ENCODE measurements around the gene CCDC12. TPM values are rescaled to one million over a fixed set of nuclear protein-coding genes. Genes with fewer than 3 reads are reported as not detected.

The CCDC12 gene
- total and polyA plus RNA-seq, 9 of the 15 experiments (the other 6 are each of a cell fraction or from before 2014, with no cell fraction given) = 8.9 to 201 (median 86.9) TPM

DNA sequence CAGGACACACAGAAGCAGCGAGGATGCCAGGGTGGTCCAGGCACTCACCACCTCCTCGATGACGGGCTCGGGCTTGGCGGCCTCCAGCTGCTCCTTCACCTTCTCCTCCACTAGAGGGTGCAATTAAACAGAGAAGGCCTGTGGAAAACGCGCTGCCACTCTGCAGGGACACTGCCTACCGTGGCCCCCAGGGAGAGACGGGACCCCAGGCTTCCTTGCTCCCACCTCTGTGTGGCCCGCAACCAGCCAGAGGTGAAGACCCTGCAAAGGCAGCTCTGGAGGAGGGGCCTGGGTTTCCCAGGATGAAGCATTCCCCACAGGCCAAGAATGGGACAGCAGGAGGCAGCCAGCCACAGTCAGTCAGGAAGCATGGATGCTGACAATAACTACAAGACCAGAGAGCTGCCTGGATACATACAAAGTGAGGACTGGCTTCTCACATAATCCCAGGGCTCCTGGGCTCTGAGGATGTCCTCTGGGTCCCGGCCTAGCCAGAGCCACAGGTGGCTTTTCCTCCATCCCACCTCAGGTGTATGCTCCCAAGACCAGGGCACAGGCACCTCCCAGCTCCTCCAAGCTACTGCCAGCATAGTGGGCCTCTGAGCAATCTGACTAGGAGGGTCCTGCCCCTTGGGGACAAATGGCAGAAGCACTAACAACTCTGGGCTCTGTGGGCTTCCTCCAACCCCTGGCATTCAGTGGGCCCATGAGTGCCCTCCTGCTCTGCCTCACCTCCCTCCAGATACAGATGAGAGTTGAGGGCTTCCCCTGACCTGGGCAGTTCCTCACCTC, 52.8 kb downstream of the CCDC12 start (continued):
- TF ChIP-seq, protein P1, sequence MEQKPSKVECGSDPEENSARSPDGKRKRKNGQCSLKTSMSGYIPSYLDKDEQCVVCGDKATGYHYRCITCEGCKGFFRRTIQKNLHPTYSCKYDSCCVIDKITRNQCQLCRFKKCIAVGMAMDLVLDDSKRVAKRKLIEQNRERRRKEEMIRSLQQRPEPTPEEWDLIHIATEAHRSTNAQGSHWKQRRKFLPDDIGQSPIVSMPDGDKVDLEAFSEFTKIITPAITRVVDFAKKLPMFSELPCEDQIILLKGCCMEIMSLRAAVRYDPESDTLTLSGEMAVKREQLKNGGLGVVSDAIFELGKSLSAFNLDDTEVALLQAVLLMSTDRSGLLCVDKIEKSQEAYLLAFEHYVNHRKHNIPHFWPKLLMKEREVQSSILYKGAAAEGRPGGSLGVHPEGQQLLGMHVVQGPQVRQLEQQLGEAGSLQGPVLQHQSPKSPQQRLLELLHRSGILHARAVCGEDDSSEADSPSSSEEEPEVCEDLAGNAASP (IDR thresholded peaks at IDR 0.05) = no peak
- TF ChIP-seq, protein P2, sequence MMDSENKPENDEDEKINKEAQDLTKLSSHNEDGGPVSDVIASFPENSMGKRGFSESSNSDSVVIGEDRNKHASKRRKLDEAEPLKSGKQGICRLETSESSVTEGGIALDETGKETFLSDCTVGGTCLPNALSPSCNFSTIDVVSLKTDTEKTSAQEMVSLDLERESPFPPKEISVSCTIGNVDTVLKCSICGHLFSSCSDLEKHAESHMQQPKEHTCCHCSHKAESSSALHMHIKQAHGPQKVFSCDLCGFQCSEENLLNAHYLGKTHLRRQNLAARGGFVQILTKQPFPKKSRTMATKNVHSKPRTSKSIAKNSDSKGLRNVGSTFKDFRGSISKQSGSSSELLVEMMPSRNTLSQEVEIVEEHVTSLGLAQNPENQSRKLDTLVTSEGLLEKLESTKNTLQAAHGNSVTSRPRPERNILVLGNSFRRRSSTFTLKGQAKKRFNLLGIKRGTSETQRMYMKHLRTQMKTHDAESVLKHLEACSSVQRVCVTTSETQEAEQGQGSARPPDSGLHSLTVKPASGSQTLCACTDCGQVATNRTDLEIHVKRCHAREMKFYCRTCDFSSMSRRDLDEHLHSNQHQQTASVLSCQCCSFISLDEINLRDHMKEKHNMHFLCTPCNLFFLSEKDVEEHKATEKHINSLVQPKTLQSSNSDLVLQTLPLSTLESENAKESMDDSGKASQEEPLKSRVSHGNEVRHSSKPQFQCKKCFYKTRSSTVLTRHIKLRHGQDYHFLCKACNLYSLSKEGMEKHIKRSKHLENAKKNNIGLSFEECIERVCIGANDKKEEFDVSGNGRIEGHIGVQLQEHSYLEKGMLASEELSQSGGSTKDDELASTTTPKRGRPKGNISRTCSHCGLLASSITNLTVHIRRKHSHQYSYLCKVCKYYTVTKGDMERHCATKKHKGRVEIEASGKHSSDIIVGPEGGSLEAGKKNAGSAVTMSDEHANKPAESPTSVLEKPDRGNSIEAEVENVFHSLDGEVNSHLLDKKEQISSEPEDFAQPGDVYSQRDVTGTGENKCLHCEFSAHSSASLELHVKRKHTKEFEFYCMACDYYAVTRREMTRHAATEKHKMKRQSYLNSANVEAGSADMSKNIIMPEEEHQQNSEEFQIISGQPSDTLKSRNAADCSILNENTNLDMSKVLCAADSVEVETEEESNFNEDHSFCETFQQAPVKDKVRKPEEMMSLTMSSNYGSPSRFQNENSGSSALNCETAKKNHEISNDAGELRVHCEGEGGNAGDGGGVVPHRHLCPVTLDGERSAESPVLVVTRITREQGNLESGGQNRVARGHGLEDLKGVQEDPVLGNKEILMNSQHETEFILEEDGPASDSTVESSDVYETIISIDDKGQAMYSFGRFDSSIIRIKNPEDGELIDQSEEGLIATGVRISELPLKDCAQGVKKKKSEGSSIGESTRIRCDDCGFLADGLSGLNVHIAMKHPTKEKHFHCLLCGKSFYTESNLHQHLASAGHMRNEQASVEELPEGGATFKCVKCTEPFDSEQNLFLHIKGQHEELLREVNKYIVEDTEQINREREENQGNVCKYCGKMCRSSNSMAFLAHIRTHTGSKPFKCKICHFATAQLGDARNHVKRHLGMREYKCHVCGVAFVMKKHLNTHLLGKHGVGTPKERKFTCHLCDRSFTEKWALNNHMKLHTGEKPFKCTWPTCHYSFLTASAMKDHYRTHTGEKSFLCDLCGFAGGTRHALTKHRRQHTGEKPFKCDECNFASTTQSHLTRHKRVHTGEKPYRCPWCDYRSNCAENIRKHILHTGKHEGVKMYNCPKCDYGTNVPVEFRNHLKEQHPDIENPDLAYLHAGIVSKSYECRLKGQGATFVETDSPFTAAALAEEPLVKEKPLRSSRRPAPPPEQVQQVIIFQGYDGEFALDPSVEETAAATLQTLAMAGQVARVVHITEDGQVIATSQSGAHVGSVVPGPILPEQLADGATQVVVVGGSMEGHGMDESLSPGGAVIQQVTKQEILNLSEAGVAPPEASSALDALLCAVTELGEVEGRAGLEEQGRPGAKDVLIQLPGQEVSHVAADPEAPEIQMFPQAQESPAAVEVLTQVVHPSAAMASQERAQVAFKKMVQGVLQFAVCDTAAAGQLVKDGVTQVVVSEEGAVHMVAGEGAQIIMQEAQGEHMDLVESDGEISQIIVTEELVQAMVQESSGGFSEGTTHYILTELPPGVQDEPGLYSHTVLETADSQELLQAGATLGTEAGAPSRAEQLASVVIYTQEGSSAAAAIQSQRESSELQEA (IDR thresholded peaks at IDR 0.05; ENCODE audit: low read depth) = no peak
- TF ChIP-seq ZNF395 (CRISPR knock-in tag; IDR thresholded peaks at IDR 0.05) = no peak
- TF ChIP-seq ZNF124 (CRISPR knock-in tag; IDR thresholded peaks at IDR 0.05) = no peak
- no peak for TF ChIP-seq PREB (CRISPR knock-in tag; IDR thresholded peaks at IDR 0.05)
- TF ChIP-seq DMBX1 (CRISPR knock-in tag; IDR thresholded peaks at IDR 0.05; ENCODE audit: borderline replicate concordance) = no peak
- no peak for TF ChIP-seq PHB2 (IDR thresholded peaks at IDR 0.05; ENCODE audit: low read depth)
- no peak for TF ChIP-seq ZNF655 (CRISPR knock-in tag; IDR thresholded peaks at IDR 0.05)
- no peak for TF ChIP-seq FOXP1 (CRISPR knock-in tag; IDR thresholded peaks at IDR 0.05)
- TF ChIP-seq, protein P3, sequence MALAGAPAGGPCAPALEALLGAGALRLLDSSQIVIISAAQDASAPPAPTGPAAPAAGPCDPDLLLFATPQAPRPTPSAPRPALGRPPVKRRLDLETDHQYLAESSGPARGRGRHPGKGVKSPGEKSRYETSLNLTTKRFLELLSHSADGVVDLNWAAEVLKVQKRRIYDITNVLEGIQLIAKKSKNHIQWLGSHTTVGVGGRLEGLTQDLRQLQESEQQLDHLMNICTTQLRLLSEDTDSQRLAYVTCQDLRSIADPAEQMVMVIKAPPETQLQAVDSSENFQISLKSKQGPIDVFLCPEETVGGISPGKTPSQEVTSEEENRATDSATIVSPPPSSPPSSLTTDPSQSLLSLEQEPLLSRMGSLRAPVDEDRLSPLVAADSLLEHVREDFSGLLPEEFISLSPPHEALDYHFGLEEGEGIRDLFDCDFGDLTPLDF (CRISPR knock-in tag; IDR thresholded peaks at IDR 0.05) = no peak
- TF ChIP-seq RAD21 (CRISPR knock-in tag; conservative IDR thresholded peaks at IDR 0.05 in 1 of 2, IDR thresholded peaks at IDR 0.05 in 1 of 2) = peak; percentile 75 to 91
